GM12891 (cell line): ENCODE results near the gene CD48.

ENCODE experiments used
- DNase-seq: peaks from one replicate; pipeline ENCODE4 v3.0.0; 2011; ENCODE audit warnings: low spot score; ENCODE audit not compliant: insufficient read length
- FAIRE-seq: peaks from 2 replicates; lab custom pipeline; 2011; peaks lifted over from hg19 to GRCh38; lab: Jason Lieb, UNC
- PAX5 ChIP-seq: IDR thresholded peaks from 2 replicates; pipeline ENCODE4 v1.6.1; 2011; ENCODE audit warnings: low read length, moderate library complexity, mild to moderate bottlenecking; ENCODE audit not compliant: insufficient read depth, severe bottlenecking
- POLR2A ChIP-seq: IDR thresholded peaks from 2 replicates; pipeline ENCODE4 v1.6.1; 2011; ENCODE audit warnings: low read depth, low read length, control low read depth
- POLR2AphosphoS5 ChIP-seq: IDR thresholded peaks from 2 replicates; pipeline ENCODE4 v1.6.1; 2011; ENCODE audit warnings: low read depth, low read length, control low read depth
- POU2F2 ChIP-seq: IDR thresholded peaks from 2 replicates; pipeline ENCODE4 v1.6.1; 2011; ENCODE audit warnings: low read depth, mild to moderate bottlenecking, control low read depth, low read length, moderate library complexity
- SPI1 ChIP-seq: IDR thresholded peaks from 2 replicates; pipeline ENCODE4 v1.6.1; 2011; ENCODE audit warnings: low read depth, low read length, control low read depth
- TAF1 ChIP-seq: IDR thresholded peaks from 2 replicates; pipeline ENCODE4 v1.6.1; 2011; ENCODE audit warnings: low read depth, low read length, control low read depth

The CD48 gene

DNA sequence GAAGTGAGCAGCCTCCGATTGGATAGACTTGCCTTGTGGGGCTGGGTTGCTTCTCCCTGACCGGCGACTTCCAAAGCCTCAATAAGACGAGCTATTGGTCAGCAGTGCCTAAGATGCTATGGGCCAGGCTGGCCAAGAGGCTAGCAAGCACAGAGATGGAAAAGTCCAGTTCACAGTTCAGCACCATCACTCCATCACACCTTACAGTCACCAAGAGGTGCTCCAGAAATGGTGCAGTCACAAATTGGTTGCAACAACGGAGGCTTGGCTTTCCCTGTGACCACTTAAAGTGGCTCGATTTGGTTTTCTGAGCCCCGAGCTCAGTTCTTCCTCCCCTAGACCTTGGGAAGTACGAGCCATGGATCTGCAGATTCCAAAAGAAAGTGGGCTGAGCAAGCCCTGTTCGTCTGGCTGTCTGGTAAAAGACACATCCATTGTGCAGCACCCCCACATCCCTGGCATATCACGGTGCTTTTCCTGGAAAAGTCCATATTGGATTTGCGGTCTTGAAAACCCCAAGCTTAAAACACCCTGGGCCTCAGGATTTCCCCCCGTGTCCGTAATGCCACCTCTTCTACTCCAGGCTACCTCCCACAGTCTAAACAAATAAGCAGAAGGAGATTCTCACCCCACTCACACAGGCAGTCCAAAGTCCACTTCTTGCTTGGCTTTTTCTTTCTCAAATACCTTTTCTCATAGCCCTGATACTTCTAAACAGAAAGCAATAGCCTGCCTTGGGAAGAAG is 66.1 kb downstream of the CD48 start:
- FAIRE-seq (peak; percentile 83), DNase-seq (no peak)
- TF ChIP-seq POLR2AphosphoS5 = peak; percentile 68; the same call in 1 of the 2 replicates
- no peak for TF ChIP-seq POLR2A

GRCh38 chr1:160644399-160644798 is 67.2 kb downstream of the CD48 start:
- no peak for TF ChIP-seq SPI1
- no peak for TF ChIP-seq PAX5
- no peak for TF ChIP-seq POU2F2
- no peak for TF ChIP-seq TAF1
- TF ChIP-seq POLR2AphosphoS5 = 0 out of 2 replicates have a peak, but pooled peaks have one; percentile 40
- 0 out of 2 replicates have a peak, but pooled peaks have one; percentile 11 for TF ChIP-seq POLR2A
- FAIRE-seq (peak; percentile 84), DNase-seq (no peak)

GRCh38 chr1:160643138-160643537 is 68.5 kb downstream of the CD48 start:
- DNase-seq (no peak), FAIRE-seq (peak; percentile 72)
- no peak for TF ChIP-seq SPI1
- 0 out of 2 replicates have a peak, but pooled peaks have one; percentile 47 for TF ChIP-seq POLR2AphosphoS5
- TF ChIP-seq POU2F2 = 0 out of 2 replicates have a peak, but pooled peaks have one; percentile 25
- TF ChIP-seq TAF1 = no peak
- peak; percentile 38; the same call in 1 of the 2 replicates for TF ChIP-seq POLR2A
- TF ChIP-seq PAX5 = no peak

DNA sequence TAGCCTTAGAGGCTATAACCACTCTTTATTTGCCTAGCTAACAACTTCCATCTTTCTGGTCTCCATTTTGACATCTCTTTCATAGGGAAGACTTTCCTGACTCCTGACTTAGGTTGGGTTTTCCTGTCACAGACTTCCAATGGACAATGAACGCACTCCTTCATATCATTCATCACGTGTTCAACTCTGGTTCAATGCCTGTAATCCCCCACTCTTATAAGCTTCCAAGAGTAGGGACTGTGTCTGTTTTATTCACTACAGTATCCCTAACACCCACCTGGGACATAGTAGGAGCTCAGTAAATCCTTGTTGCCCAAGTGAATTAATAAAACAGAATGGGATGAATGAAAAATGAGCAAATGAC is 69.4 kb downstream of the CD48 start:
- FAIRE-seq (peak; percentile 72), DNase-seq (no peak)
- TF ChIP-seq POLR2A (peak; percentile 58), PAX5 (no peak)

DNA sequence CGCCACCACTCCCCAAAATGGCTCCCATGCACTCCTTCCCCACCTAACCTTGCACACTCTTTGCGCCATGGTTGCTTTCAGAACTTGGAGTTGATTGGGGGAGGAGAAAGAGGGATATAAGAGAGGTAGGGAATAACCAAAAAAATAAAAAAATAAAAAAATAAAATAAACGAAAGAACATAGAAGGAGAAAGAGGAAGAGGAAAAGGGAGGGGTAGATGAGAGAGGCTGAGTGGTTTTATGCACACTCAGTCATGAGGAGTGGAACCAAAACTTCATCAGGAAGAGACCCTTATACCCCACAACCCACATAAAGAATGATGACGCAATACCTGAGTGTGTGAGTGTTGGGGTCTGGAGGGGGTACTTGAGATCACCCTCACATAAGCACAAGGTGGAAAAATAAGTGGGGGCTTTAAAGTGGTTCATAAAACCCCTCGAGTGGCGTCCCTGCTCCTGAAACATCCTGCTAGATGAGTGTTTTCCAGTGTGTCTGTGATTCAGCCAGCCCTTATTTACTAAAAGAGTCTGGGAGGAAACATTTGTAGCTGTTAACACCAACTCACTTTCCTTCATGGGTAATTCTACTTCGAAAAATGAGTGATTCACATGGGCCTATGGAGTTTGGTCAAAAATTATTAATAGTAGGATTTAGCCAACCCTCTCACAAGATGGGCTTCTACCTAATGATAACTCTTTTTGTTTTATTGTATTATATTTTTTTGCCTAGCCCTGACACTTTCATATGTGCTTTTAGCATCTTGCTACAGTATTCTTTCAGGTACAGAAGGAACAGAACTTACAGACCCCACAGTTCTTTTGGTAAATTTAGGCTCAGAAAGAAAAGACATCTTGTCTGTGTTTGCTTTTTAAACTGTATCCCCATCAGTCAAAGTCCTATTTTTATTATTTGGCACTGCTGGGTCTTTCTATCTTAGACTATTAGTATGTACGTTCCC is 70.0 kb downstream of the CD48 start:
- DNase-seq = no peak
- TF ChIP-seq SPI1 (peak; percentile 87), PAX5 (no peak), POLR2AphosphoS5 (peak; percentile 59; the same call in 1 of the 2 replicates), POLR2A (no peak; the same call in 1 of the 2 replicates)
- FAIRE-seq = peak; percentile 88

DNA sequence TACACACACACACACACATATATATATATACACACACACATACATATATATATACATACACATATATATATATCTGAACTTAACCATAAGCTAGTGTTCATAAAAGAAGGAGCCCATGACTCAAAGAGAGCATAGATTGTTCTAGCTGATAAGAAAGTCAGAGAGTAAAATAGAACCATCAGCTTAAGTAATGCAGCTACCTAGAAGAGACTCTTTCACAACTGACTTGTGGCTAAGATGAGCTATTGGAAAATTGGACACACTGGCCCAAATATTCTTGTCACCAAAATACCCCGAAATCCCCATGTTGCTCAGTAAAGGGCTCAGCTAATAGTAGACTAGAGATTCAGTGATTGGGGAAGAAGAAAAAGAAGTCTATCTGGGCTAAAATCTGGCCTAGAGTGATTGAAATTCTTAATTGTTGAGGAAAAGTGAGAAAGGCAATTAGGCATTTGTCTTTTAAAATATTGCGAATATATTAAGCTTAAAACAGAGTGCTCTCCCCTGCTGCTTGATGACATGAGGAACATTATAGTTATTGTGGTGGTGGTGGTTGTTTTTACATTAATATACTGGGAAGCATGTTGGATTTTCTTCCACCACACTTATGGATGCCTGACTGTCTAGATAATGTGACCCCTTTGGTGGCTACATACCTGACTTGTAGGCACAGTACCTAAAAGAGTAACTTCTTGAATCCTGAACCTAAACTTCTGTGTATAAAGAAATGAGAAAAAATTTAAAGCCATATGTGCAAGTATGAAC is 71.1 kb downstream of the CD48 start:
- DNase-seq (no peak), FAIRE-seq (peak; percentile 85)
- TF ChIP-seq TAF1 = no peak
- TF ChIP-seq SPI1 = no peak
- no peak for TF ChIP-seq POU2F2
- TF ChIP-seq POLR2AphosphoS5 = no peak
- TF ChIP-seq PAX5 = no peak
- TF ChIP-seq POLR2A = no peak

DNA sequence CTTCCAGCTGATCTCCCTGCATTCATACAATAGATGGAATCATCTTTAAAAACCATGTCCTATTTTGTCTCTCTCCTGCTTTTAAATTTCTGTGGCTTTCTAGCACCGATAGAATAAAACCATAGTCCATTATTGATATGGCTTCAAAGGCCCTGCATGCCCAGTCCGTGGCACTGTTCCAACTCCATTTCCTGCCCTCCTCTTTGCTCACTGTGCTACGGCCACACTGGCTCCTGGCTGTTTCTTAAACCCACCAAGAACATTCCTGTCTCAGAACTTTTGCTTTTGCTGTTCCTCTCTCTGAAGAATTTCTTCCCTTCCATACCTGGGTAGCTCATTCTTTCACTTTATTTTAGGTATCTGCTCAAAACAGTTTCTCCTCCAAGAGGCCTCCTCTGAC is 72.0 kb downstream of the CD48 start:
- DNase-seq = no peak
- TF ChIP-seq POLR2A (no peak; the same call in 1 of the 2 replicates), POLR2AphosphoS5 (no peak), PAX5 (no peak), TAF1 (no peak), POU2F2 (no peak), SPI1 (no peak)
- peak; percentile 84 for FAIRE-seq

GRCh38 chr1:160638926-160639325 is 72.7 kb downstream of the CD48 start:
- FAIRE-seq (peak; percentile 33), DNase-seq (no peak)
- TF ChIP-seq POU2F2 = no peak
- no peak for TF ChIP-seq TAF1
- no peak for TF ChIP-seq POLR2A
- TF ChIP-seq PAX5 = no peak
- no peak for TF ChIP-seq SPI1
- no peak for TF ChIP-seq POLR2AphosphoS5

- FAIRE-seq = peak; percentile 50
- no peak for DNase-seq
- TF ChIP-seq TAF1 (no peak), SPI1 (no peak), POLR2AphosphoS5 (no peak), POLR2A (no peak; the same call in 1 of the 2 replicates), POU2F2 (no peak), PAX5 (no peak)
These were observed 73.1 kb downstream of the CD48 start for GRCh38 chr1:160638540-160638857.
